IMR-90 (cell line): ENCODE results near the gene SVOPL. TPM values are rescaled to one million over a fixed set of nuclear protein-coding genes. Genes with fewer than 3 reads are reported as not detected.

Source experiments
- ATAC-seq: fragments of 200-7000 bp; cut with Tn5 transposase; 2 replicates; pipeline ENCODE4 v1.9.1; 2020; ENCODE audit warnings: low read depth, mild to moderate bottlenecking, moderate library complexity
- BruUV-seq: library from RNA; stranded (reverse); fragments of 400-500 nt; replicated peaks from 2 replicates; lab custom pipeline; 2021; lab: Mats Ljungman, UMichigan
- CTCF ChIA-PET: fragments of 300-600 bp; formaldehyde crosslinking; extraction: SDS; loops from one replicate; lab custom pipeline; 2021; ENCODE audit warnings: antibody characterized with exemption; lab: Yijun Ruan, JAX
- POLR2A ChIA-PET: fragments of 300-600 bp; sonication (Branson Sonifier 250); formaldehyde crosslinking; loops from one replicate; lab custom pipeline; 2022; ENCODE audit warnings: antibody characterized with exemption; ENCODE audit not compliant: unreplicated experiment; lab: Charles Lee
- DNase-seq: peaks from one replicate; pipeline ENCODE4 v3.0.0; 2013
- H2AFZ ChIP-seq: replicated peaks from 2 replicates; pipeline ENCODE3; 2013; ENCODE audit warnings: low read length, mild to moderate bottlenecking; ENCODE audit not compliant: poor library complexity
- H2AK5ac ChIP-seq: 2 replicates; pipeline ENCODE4 v1.6.1; 2013; ENCODE audit warnings: low read depth, low read length, inconsistent platforms
- H2AK9ac ChIP-seq: replicated peaks from 2 replicates; pipeline ENCODE3; 2013; ENCODE audit warnings: mild to moderate bottlenecking, low read depth, low read length, moderate library complexity; ENCODE audit not compliant: poor library complexity
- H2BK120ac ChIP-seq: 2 replicates; pipeline ENCODE4 v1.6.1; 2013; ENCODE audit warnings: low read depth, low read length, inconsistent platforms
- H2BK15ac ChIP-seq: 3 replicates; pipeline ENCODE4 v1.6.1; 2013; ENCODE audit warnings: low read depth, low read length, inconsistent platforms
- H2BK20ac ChIP-seq: 2 replicates; pipeline ENCODE4 v1.6.1; 2013; ENCODE audit warnings: low read depth, mild to moderate bottlenecking, inconsistent platforms, low read length, moderate library complexity
- H2BK5ac ChIP-seq: 2 replicates; pipeline ENCODE4 v1.6.1; 2013; ENCODE audit warnings: mild to moderate bottlenecking, low read depth, low read length, inconsistent platforms; ENCODE audit not compliant: poor library complexity, severe bottlenecking
- H3K14ac ChIP-seq: replicated peaks from 2 replicates; pipeline ENCODE4 v1.6.1; 2013; ENCODE audit warnings: low read depth, low read length, inconsistent platforms
- H3K18ac ChIP-seq: 2 replicates; pipeline ENCODE4 v1.6.1; 2013; ENCODE audit warnings: low read depth, low read length, control low read depth
- H3K23ac ChIP-seq: 2 replicates; pipeline ENCODE4 v1.6.1; 2013; ENCODE audit warnings: low read depth, low read length, inconsistent platforms
- H3K27ac ChIP-seq: 2 replicates; pipeline ENCODE4 v1.5.1; 2013; ENCODE audit warnings: mild to moderate bottlenecking, control low read depth, low read length; ENCODE audit not compliant: insufficient read depth
- H3K27me3 ChIP-seq: 2 replicates; pipeline ENCODE4 v1.6.1; 2013; ENCODE audit warnings: low read length; ENCODE audit not compliant: control insufficient read depth, insufficient read depth
- H3K36me3 ChIP-seq: 2 replicates; pipeline ENCODE4 v1.6.1; 2013; ENCODE audit warnings: low read length, mixed read lengths; ENCODE audit not compliant: control insufficient read depth, insufficient read depth
- H3K4ac ChIP-seq: 2 replicates; pipeline ENCODE4 v1.6.1; 2013; ENCODE audit warnings: low read depth, low read length, inconsistent platforms
- H3K4me1 ChIP-seq: 2 replicates; pipeline ENCODE4 v1.6.1; 2013; ENCODE audit warnings: low read length, mixed read lengths; ENCODE audit not compliant: control insufficient read depth, insufficient read depth
- H3K4me2 ChIP-seq: 2 replicates; pipeline ENCODE4 v1.6.1; 2013; ENCODE audit warnings: low read depth, mild to moderate bottlenecking, control low read depth, low read length, moderate library complexity
- H3K4me3 ChIP-seq: 2 replicates; pipeline ENCODE4 v1.5.1; 2013; ENCODE audit warnings: low read depth, mild to moderate bottlenecking, control low read depth, low read length, moderate library complexity; ENCODE audit not compliant: insufficient read depth
- H3K56ac ChIP-seq: 2 replicates; pipeline ENCODE4 v1.6.1; 2013; ENCODE audit warnings: low read length, inconsistent platforms; ENCODE audit not compliant: insufficient read depth; ENCODE audit errors: extremely low read depth
- H3K79me1 ChIP-seq, 2 experiments: 2 replicates each; pipeline ENCODE4 v1.6.1; 2013; ENCODE audit warnings: low read length in 2 of 2, inconsistent platforms in 1 of 2, low read depth in 1 of 2
- H3K9ac ChIP-seq: 2 replicates; pipeline ENCODE4 v1.6.1; 2013; ENCODE audit warnings: low read depth, low read length, control low read depth
- H3K9me1 ChIP-seq: 2 replicates; pipeline ENCODE4 v1.6.1; 2013; ENCODE audit warnings: low read length, inconsistent platforms; ENCODE audit not compliant: insufficient read depth
- H3K9me3 ChIP-seq: 2 replicates; pipeline ENCODE4 v1.6.1; 2013; ENCODE audit warnings: low read length; ENCODE audit not compliant: control insufficient read depth, insufficient read depth
- H4K20me1 ChIP-seq: 2 replicates; pipeline ENCODE4 v1.6.1; 2013; ENCODE audit warnings: low read length, inconsistent platforms; ENCODE audit not compliant: insufficient read depth
- H4K5ac ChIP-seq: 2 replicates; pipeline ENCODE4 v1.6.1; 2013; ENCODE audit warnings: mild to moderate bottlenecking, low read depth, low read length, control low read depth
- H4K8ac ChIP-seq, 2 experiments: 2 replicates each; pipeline ENCODE4 v1.6.1; 2013; ENCODE audit warnings: low read depth in 2 of 2, low read length in 2 of 2, control low read depth in 1 of 2, inconsistent platforms in 1 of 2
- H4K91ac ChIP-seq: 2 replicates; pipeline ENCODE4 v1.6.1; 2013; ENCODE audit warnings: low read depth, low read length, inconsistent platforms; ENCODE audit not compliant: insufficient read depth
- BHLHE40 ChIP-seq: fragments of 150-350 bp; IDR thresholded peaks from 2 replicates; pipeline ENCODE4 v1.6.1; 2016; ENCODE audit warnings: mild to moderate bottlenecking, low read depth, low read length
- CEBPB ChIP-seq: IDR thresholded peaks from 2 replicates; pipeline ENCODE4 v1.6.1; 2012; ENCODE audit warnings: low read depth, low read length, improper control_type of control experiment
- CHD1 ChIP-seq: IDR thresholded peaks from 2 replicates; pipeline ENCODE4 v1.6.1; 2012; ENCODE audit warnings: low read depth, low read length, improper control_type of control experiment
- FOS ChIP-seq: fragments of 150-350 bp; IDR thresholded peaks from 2 replicates; pipeline ENCODE4 v1.6.1; 2016; ENCODE audit warnings: low read depth, low read length
- MAFK ChIP-seq: IDR thresholded peaks from 2 replicates; pipeline ENCODE4 v1.6.1; 2012; ENCODE audit warnings: low read depth, low read length, improper control_type of control experiment
- MAZ ChIP-seq: IDR thresholded peaks from 2 replicates; pipeline ENCODE4 v1.6.1; 2012; ENCODE audit warnings: low read depth, mild to moderate bottlenecking, low read length, improper control_type of control experiment, moderate library complexity, borderline replicate concordance
- MXI1 ChIP-seq: IDR thresholded peaks from 2 replicates; pipeline ENCODE4 v1.6.1; 2012; ENCODE audit warnings: low read depth, mild to moderate bottlenecking, low read length, moderate library complexity, borderline replicate concordance
- NFE2L2 ChIP-seq: fragments of 150-350 bp; IDR thresholded peaks from 2 replicates; pipeline ENCODE4 v1.6.1; 2016; ENCODE audit warnings: low read depth, mild to moderate bottlenecking, low read length
- POLR2A ChIP-seq: IDR thresholded peaks from 2 replicates; pipeline ENCODE4 v1.6.1; 2012; ENCODE audit warnings: mild to moderate bottlenecking, low read depth, low read length
- RAD21 ChIP-seq: IDR thresholded peaks from 2 replicates; pipeline ENCODE4 v1.6.1; 2012; ENCODE audit warnings: low read length, improper control_type of control experiment
- RCOR1 ChIP-seq: IDR thresholded peaks from 2 replicates; pipeline ENCODE4 v1.6.1; 2012; ENCODE audit warnings: mild to moderate bottlenecking, low read length, improper control_type of control experiment; ENCODE audit not compliant: insufficient replicate concordance
- RFX5 ChIP-seq: IDR thresholded peaks from 2 replicates; pipeline ENCODE4 v1.8.0; 2012; ENCODE audit warnings: low read depth, mild to moderate bottlenecking, low read length, moderate library complexity
- WGBS, 2 experiments: methylation state at CpG; one replicate each; pipeline versions ENCODE4 v1.1.5 to v1.1.7; 2013; ENCODE audit warnings: missing lambda C conversion rate in 2 of 2; ENCODE audit not compliant: insufficient read length in 1 of 2; ENCODE audit errors: extremely low coverage in 2 of 2; 5-methylcytosine and 5-hydroxymethylcytosine counted together
- dilution Hi-C: fragments of 300-500 bp; cut with HindIII; formaldehyde crosslinking; loops from one replicate; pipeline ENCODE4 v1.14.3; 2018; ENCODE audit warnings: low sequenced_read_pairs; ENCODE audit not compliant: unreplicated experiment
- in situ Hi-C: fragments of 300-500 bp; cut with MboI; formaldehyde crosslinking; loops from 3 replicates; pipeline ENCODE4 v1.14.3; 2019; ENCODE audit warnings: low sequenced_read_pairs, inconsistent platforms, mixed read lengths
- intact Hi-C: fragments of 100-400 bp; cut with micrococcal nuclease; formaldehyde crosslinking; loops from 2 replicates; pipeline ENCODE4 v1.10.0; 2022
- polyA plus RNA-seq, 3 experiments: library from polyadenylated mRNA; depleted of rRNA; stranded (reverse); fragments of >200 nt; gene quantifications; 2 replicates each; pipeline ENCODE4 v1.2.3, GENCODE V29; 2012; ENCODE audit warnings: low replicate concordance in 1 of 3
- total RNA-seq: library from RNA; depleted of rRNA; stranded (reverse); fragments of >200 nt; gene quantifications from 2 replicates; pipeline ENCODE4 v1.2.3, GENCODE V29; 2012
- TF ChIP-seq, protein P1 (sequence below): fragments of 150-350 bp; IDR thresholded peaks from 2 replicates; pipeline ENCODE4 v1.6.1; 2016; ENCODE audit warnings: low read depth, mild to moderate bottlenecking, low read length, moderate library complexity, borderline replicate concordance
- TF ChIP-seq, protein P2 (sequence below): conservative IDR thresholded peaks from 2 replicates; pipeline ENCODE4 v1.5.1; 2012; ENCODE audit warnings: mild to moderate bottlenecking, low read depth, low read length, improper control_type of control experiment
- TF ChIP-seq, protein P3 (sequence below): fragments of 150-350 bp; IDR thresholded peaks from 2 replicates; pipeline ENCODE4 v1.6.1; 2017; ENCODE audit warnings: mild to moderate bottlenecking, antibody characterized with exemption, low read length, low read depth

The SVOPL gene
- total and polyA plus RNA-seq, 2 of the 4 experiments (the other 2 are of a cell fraction), result not detected

DNA sequence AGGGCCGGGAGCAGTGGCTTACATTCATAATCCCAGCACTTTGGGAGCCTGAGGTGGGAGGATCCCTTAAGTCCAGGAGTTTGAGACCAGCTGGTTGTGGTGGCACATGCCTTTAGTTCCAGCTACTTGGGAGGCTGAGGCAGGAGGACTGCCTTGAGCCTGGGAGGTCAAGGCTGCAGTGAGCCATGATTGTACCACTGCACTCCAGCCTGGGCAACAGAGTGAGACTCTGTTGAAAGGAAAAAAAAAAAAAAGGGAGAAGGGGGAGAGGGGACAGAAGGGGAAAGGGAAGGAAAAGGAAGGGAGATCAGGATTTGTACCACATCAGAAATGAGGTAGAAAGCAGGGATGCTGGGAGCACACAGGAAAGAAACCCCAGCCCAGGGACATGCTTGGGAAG lies 38.7 kb upstream of the SVOPL start:
- POLR2A ChIA-PET, result no interaction called here
- CTCF ChIA-PET, result interaction anchor here (1.7 to 2.7 kb wide), 2 partner anchors 17 to 578 kb away, joined by 3 to 28 read pairs; no protein-coding TSS in a partner anchor

More for the DNA sequence above, 38.7 kb upstream of the SVOPL start:
- H2BK5ac ChIP-seq, result no peak overlapping the region
- H3K4me2 ChIP-seq, result no peak overlapping the region
- no peak overlapping the region for H3K9ac ChIP-seq
- no peak overlapping the region for H3K4ac ChIP-seq
- ATAC-seq (no peak), DNase-seq (no peak)
- no peak overlapping the region for H4K8ac ChIP-seq
- H2AK9ac ChIP-seq, result no peak overlapping the region
- no peak overlapping the region for H3K18ac ChIP-seq
- no peak overlapping the region for H3K23ac ChIP-seq
- TF ChIP-seq RFX5, result no peak
- no peak for TF ChIP-seq FOS
- TF ChIP-seq RAD21, result no peak
- TF ChIP-seq MAZ, result no peak
- TF ChIP-seq, protein P1, sequence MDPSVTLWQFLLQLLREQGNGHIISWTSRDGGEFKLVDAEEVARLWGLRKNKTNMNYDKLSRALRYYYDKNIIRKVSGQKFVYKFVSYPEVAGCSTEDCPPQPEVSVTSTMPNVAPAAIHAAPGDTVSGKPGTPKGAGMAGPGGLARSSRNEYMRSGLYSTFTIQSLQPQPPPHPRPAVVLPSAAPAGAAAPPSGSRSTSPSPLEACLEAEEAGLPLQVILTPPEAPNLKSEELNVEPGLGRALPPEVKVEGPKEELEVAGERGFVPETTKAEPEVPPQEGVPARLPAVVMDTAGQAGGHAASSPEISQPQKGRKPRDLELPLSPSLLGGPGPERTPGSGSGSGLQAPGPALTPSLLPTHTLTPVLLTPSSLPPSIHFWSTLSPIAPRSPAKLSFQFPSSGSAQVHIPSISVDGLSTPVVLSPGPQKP, result no peak
- TF ChIP-seq, protein P2, sequence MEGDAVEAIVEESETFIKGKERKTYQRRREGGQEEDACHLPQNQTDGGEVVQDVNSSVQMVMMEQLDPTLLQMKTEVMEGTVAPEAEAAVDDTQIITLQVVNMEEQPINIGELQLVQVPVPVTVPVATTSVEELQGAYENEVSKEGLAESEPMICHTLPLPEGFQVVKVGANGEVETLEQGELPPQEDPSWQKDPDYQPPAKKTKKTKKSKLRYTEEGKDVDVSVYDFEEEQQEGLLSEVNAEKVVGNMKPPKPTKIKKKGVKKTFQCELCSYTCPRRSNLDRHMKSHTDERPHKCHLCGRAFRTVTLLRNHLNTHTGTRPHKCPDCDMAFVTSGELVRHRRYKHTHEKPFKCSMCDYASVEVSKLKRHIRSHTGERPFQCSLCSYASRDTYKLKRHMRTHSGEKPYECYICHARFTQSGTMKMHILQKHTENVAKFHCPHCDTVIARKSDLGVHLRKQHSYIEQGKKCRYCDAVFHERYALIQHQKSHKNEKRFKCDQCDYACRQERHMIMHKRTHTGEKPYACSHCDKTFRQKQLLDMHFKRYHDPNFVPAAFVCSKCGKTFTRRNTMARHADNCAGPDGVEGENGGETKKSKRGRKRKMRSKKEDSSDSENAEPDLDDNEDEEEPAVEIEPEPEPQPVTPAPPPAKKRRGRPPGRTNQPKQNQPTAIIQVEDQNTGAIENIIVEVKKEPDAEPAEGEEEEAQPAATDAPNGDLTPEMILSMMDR, result no peak
- TF ChIP-seq CEBPB, result no peak
- TF ChIP-seq MAFK, result no peak
- TF ChIP-seq MXI1, result no peak
- TF ChIP-seq POLR2A, result no peak
- TF ChIP-seq, protein P3, sequence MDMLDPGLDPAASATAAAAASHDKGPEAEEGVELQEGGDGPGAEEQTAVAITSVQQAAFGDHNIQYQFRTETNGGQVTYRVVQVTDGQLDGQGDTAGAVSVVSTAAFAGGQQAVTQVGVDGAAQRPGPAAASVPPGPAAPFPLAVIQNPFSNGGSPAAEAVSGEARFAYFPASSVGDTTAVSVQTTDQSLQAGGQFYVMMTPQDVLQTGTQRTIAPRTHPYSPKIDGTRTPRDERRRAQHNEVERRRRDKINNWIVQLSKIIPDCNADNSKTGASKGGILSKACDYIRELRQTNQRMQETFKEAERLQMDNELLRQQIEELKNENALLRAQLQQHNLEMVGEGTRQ, result no peak
- TF ChIP-seq RCOR1, result no peak
- TF ChIP-seq NFE2L2, result no peak
- TF ChIP-seq BHLHE40, result no peak
- TF ChIP-seq CHD1, result no peak
- BruUV-seq, result no TSS peak
- no peaks in the 10 kb centered on the region for H3K79me1 ChIP-seq
- no peak overlapping the region for H3K14ac ChIP-seq
- H4K5ac ChIP-seq, result no peak overlapping the region
- no peak overlapping the region for H3K4me3 ChIP-seq
- no peak overlapping the region for H2AFZ ChIP-seq
- H2BK20ac ChIP-seq, result no peak overlapping the region
- in situ Hi-C loops (loop anchor here (5.0 to 25.0 kb wide), 4 partner anchors 578 to 1128 kb away; no protein-coding TSS in a partner anchor), intact Hi-C loops (loop anchor here (2.0 to 5.0 kb wide), 6 partner anchors 241 to 1133 kb away; partner anchors contain the start of gene KIAA1549), dilution Hi-C loops (no loop called here)
- no peaks in the 10 kb centered on the region for H3K36me3 ChIP-seq
- no peak overlapping the region for H3K56ac ChIP-seq
- WGBS, 2 experiments, result no CpG with 5 or more reads among the region's 1 CpG
- no peaks in the 10 kb centered on the region for H3K9me3 ChIP-seq
- H3K27me3 ChIP-seq, result no peaks in the 10 kb centered on the region; the same call in 1 of the 2 replicates
- no peak overlapping the region for H4K91ac ChIP-seq
- H2BK15ac ChIP-seq, result no peak overlapping the region
- H3K9me1 ChIP-seq, result no peaks in the 10 kb centered on the region; the same call in 1 of the 2 replicates
- H3K4me1 ChIP-seq, result no peaks in the 10 kb centered on the region
- no peaks in the 10 kb centered on the region for H4K20me1 ChIP-seq
- no peak overlapping the region for H2AK5ac ChIP-seq
- H2BK120ac ChIP-seq, result no peak overlapping the region
- no peak overlapping the region for H3K27ac ChIP-seq
